Body of pancreas (tissue), 4 donors: ENCODE measurements around the gene TMEM47.

Experiments used
- CTCF ChIP-seq, 7 experiments: fragments of 450-650 bp in 4 of 7; fragments of 200-600 bp in 3 of 7; sonication (generic) in 3 of 7; IDR thresholded peaks; one replicate each; pipeline ENCODE4 v1.5.1; 2016 to 2019; ENCODE audit warnings: antibody characterized with exemption in 7 of 7
- POLR2A ChIP-seq, 3 donors: fragments of 450-650 bp; IDR thresholded peaks; one replicate each; pipeline ENCODE4 v1.6.1; 2016; ENCODE audit warnings: antibody characterized with exemption in 3 of 3, mild to moderate bottlenecking in 2 of 3

DNA sequence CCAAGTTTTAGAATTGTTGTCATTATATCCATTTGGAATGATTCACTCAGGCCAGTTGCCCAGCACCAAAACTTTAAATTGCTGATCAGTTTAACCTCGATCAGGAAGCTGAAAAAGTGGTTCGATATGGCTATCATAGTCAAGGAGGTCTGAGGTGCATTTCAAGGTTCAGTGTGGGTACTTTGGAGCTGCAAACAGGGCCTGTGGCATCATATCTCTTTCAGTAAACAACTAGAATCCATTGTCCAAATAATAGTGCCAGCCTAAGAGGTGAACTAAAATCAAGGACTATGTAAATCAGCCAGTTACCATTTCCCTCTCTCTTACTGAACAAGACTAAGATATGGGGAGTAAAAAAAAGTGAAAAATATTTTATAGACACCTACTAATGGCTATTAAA is 14.2 kb downstream of the TMEM47 start:
- TF ChIP-seq POLR2A (IDR thresholded peaks at IDR 0.05) (no peak), CTCF (IDR thresholded peaks at IDR 0.05) (no peak)
